HepG2 (cell line): ENCODE data around the gene ZBTB8B. TPM values are rescaled to one million over a fixed set of nuclear protein-coding genes. Genes with fewer than 3 reads are reported as not detected.

ENCODE experiments used
- KMT2B ChIP-seq: IDR thresholded peaks from 2 replicates; pipeline ENCODE4 v1.6.1; 2016; ENCODE audit warnings: missing genetic modification reagents, missing compliant biosample characterization
- MAFF ChIP-seq: IDR thresholded peaks from 2 replicates; pipeline ENCODE4 v1.6.1; 2011; ENCODE audit warnings: low read depth, low read length, improper control_type of control experiment
- PHF8 ChIP-seq: sonication (generic); formaldehyde crosslinking; IDR thresholded peaks from 2 replicates; pipeline ENCODE4 v1.5.0; 2020; ENCODE audit warnings: missing genetic modification reagents
- SAFB2 ChIP-seq: sonication (generic); formaldehyde crosslinking; IDR thresholded peaks from 2 replicates; pipeline ENCODE4 v1.5.1; 2020; ENCODE audit warnings: missing genetic modification reagents, low read depth, mild to moderate bottlenecking, borderline replicate concordance
- SMC3 ChIP-seq: IDR thresholded peaks from 2 replicates; pipeline ENCODE4 v1.6.1; 2011; ENCODE audit warnings: low read length, improper control_type of control experiment
- XRCC5 ChIP-seq: fragments of 200-400 bp; formaldehyde crosslinking; optimal IDR thresholded peaks from 2 replicates; pipeline ENCODE3; 2017; ENCODE audit warnings: mild to moderate bottlenecking, low read length
- ZFY ChIP-seq: sonication (generic); formaldehyde crosslinking; IDR thresholded peaks from 2 replicates; pipeline ENCODE4 v1.4.0; 2020; ENCODE audit warnings: missing genetic modification reagents
- ZMAT3 ChIP-seq: sonication (generic); formaldehyde crosslinking; conservative IDR thresholded peaks from 2 replicates; pipeline ENCODE4 v1.7.0; 2021; ENCODE audit warnings: missing genetic modification reagents
- ZNF891 ChIP-seq: sonication (generic); formaldehyde crosslinking; IDR thresholded peaks from 2 replicates; pipeline ENCODE4 v1.5.0; 2020; ENCODE audit warnings: mild to moderate bottlenecking, missing genetic modification reagents
- polyA plus RNA-seq, 8 experiments: library from polyadenylated mRNA; depleted of rRNA in 3 of 8; stranded (reverse) in 7 of 8; unstranded in 1 of 8; fragments of >200 nt; fragmentation: Illumina TruSeq in 4 of 8; extraction: Trizol in 4 of 8; gene quantifications; 2 replicates each; pipeline versions ENCODE4 v1.2.1 to v1.2.3, GENCODE V29; 2011 to 2016; ENCODE audit warnings: low read depth in 4 of 8, missing spikeins in 1 of 8, mixed read lengths in 1 of 8; ENCODE audit not compliant: insufficient read depth in 1 of 8
- total RNA-seq, 5 experiments: library from RNA; depleted of rRNA; stranded (reverse); fragments of >200 nt; fragmentation: Illumina TruSeq; extraction: Trizol; gene quantifications; 2 replicates each; pipeline ENCODE4 v1.2.3, GENCODE V29; 2016; ENCODE audit warnings: low read depth in 1 of 5
- TF ChIP-seq, protein P1 (sequence below): sonication (generic); formaldehyde crosslinking; IDR thresholded peaks from 2 replicates; pipeline ENCODE4 v1.4.0; 2020; ENCODE audit warnings: missing genetic modification reagents, mild to moderate bottlenecking, borderline replicate concordance
- TF ChIP-seq, protein P2 (sequence below): sonication (generic); formaldehyde crosslinking; IDR thresholded peaks from 2 replicates; pipeline ENCODE4 v1.5.0; 2020; ENCODE audit warnings: mild to moderate bottlenecking, missing genetic modification reagents, borderline replicate concordance
- TF ChIP-seq, protein P3 (sequence below): sonication (generic); formaldehyde crosslinking; IDR thresholded peaks from 2 replicates; pipeline ENCODE4 v1.5.0; 2020; ENCODE audit warnings: missing genetic modification reagents, mild to moderate bottlenecking, borderline replicate concordance
- TF ChIP-seq, protein P4 (sequence below): IDR thresholded peaks from 2 replicates; pipeline ENCODE4 v1.6.1; 2016; ENCODE audit warnings: low read depth, control low read depth
- TF ChIP-seq, protein P5 (sequence below): sonication (generic); formaldehyde crosslinking; IDR thresholded peaks from 2 replicates; pipeline ENCODE4 v1.4.0; 2020; ENCODE audit warnings: missing genetic modification reagents

Gene ZBTB8B
- total and polyA plus RNA-seq, 2 of the 13 experiments (the other 11 are each of a cell fraction or from before 2014, with no cell fraction given): under 0.01 to 0.02 TPM

DNA sequence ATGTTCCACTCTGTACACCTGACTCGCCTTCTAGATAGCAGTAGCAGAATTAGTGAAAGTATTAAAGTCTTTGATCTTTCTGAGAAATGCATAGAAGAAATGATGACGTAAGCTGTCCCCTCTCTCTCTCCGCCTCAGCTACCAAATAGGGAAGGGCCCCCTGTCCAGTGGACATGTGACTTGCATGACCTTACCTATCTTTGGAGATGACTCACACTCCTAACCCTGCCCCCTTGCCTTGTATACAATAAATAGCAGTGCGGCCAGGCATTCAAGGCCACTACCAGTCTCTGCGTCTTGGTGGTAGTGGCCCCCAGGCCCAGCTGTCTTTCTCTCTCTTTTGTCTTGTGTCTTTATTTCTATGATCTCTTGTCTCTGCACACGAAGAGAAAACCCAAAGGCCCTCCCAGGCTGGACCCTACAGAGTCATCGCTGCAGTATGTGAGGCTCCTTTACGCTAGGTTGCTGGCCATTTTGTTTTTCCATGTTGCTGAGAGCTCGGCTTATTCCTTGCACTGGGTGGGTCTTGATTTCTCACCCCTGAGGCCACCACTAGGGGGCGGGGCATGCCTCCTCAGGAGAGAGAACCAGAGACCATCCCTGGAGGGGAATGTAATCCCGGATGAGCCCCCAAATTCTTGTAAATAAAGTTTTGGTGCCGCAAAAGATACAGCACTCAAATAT is 16.0 kb upstream of the ZBTB8B start (continued):
- TF ChIP-seq, protein P1, sequence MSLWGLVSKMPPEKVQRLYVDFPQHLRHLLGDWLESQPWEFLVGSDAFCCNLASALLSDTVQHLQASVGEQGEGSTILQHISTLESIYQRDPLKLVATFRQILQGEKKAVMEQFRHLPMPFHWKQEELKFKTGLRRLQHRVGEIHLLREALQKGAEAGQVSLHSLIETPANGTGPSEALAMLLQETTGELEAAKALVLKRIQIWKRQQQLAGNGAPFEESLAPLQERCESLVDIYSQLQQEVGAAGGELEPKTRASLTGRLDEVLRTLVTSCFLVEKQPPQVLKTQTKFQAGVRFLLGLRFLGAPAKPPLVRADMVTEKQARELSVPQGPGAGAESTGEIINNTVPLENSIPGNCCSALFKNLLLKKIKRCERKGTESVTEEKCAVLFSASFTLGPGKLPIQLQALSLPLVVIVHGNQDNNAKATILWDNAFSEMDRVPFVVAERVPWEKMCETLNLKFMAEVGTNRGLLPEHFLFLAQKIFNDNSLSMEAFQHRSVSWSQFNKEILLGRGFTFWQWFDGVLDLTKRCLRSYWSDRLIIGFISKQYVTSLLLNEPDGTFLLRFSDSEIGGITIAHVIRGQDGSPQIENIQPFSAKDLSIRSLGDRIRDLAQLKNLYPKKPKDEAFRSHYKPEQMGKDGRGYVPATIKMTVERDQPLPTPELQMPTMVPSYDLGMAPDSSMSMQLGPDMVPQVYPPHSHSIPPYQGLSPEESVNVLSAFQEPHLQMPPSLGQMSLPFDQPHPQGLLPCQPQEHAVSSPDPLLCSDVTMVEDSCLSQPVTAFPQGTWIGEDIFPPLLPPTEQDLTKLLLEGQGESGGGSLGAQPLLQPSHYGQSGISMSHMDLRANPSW (CRISPR knock-in tag): no peak
- no peak for TF ChIP-seq ZNF891
- peak; percentile 44 for TF ChIP-seq XRCC5
- no peak for TF ChIP-seq KMT2B (CRISPR knock-in tag)
- no peak for TF ChIP-seq ZMAT3 (CRISPR knock-in tag)
- TF ChIP-seq SAFB2 (CRISPR knock-in tag): no peak
- TF ChIP-seq ZFY: peak; percentile 38; the same call in 1 of the 2 replicates
- peak; percentile 3; the same call in 1 of the 2 replicates for TF ChIP-seq SMC3
- TF ChIP-seq, protein P2, sequence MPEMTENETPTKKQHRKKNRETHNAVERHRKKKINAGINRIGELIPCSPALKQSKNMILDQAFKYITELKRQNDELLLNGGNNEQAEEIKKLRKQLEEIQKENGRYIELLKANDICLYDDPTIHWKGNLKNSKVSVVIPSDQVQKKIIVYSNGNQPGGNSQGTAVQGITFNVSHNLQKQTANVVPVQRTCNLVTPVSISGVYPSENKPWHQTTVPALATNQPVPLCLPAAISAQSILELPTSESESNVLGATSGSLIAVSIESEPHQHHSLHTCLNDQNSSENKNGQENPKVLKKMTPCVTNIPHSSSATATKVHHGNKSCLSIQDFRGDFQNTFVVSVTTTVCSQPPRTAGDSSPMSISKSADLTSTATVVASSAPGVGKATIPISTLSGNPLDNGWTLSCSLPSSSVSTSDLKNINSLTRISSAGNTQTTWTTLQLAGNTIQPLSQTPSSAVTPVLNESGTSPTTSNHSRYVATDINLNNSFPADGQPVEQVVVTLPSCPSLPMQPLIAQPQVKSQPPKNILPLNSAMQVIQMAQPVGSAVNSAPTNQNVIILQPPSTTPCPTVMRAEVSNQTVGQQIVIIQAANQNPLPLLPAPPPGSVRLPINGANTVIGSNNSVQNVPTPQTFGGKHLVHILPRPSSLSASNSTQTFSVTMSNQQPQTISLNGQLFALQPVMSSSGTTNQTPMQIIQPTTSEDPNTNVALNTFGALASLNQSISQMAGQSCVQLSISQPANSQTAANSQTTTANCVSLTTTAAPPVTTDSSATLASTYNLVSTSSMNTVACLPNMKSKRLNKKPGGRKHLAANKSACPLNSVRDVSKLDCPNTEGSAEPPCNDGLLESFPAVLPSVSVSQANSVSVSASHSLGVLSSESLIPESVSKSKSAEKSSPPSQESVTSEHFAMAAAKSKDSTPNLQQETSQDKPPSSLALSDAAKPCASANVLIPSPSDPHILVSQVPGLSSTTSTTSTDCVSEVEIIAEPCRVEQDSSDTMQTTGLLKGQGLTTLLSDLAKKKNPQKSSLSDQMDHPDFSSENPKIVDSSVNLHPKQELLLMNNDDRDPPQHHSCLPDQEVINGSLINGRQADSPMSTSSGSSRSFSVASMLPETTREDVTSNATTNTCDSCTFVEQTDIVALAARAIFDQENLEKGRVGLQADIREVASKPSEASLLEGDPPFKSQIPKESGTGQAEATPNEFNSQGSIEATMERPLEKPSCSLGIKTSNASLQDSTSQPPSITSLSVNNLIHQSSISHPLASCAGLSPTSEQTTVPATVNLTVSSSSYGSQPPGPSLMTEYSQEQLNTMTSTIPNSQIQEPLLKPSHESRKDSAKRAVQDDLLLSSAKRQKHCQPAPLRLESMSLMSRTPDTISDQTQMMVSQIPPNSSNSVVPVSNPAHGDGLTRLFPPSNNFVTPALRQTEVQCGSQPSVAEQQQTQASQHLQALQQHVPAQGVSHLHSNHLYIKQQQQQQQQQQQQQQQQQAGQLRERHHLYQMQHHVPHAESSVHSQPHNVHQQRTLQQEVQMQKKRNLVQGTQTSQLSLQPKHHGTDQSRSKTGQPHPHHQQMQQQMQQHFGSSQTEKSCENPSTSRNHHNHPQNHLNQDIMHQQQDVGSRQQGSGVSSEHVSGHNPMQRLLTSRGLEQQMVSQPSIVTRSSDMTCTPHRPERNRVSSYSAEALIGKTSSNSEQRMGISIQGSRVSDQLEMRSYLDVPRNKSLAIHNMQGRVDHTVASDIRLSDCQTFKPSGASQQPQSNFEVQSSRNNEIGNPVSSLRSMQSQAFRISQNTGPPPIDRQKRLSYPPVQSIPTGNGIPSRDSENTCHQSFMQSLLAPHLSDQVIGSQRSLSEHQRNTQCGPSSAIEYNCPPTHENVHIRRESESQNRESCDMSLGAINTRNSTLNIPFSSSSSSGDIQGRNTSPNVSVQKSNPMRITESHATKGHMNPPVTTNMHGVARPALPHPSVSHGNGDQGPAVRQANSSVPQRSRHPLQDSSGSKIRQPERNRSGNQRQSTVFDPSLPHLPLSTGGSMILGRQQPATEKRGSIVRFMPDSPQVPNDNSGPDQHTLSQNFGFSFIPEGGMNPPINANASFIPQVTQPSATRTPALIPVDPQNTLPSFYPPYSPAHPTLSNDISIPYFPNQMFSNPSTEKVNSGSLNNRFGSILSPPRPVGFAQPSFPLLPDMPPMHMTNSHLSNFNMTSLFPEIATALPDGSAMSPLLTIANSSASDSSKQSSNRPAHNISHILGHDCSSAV (CRISPR knock-in tag): no peak
- TF ChIP-seq, protein P3, sequence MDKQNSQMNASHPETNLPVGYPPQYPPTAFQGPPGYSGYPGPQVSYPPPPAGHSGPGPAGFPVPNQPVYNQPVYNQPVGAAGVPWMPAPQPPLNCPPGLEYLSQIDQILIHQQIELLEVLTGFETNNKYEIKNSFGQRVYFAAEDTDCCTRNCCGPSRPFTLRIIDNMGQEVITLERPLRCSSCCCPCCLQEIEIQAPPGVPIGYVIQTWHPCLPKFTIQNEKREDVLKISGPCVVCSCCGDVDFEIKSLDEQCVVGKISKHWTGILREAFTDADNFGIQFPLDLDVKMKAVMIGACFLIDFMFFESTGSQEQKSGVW (CRISPR knock-in tag): no peak
- no peak for TF ChIP-seq PHF8 (CRISPR knock-in tag)
- TF ChIP-seq, protein P4, sequence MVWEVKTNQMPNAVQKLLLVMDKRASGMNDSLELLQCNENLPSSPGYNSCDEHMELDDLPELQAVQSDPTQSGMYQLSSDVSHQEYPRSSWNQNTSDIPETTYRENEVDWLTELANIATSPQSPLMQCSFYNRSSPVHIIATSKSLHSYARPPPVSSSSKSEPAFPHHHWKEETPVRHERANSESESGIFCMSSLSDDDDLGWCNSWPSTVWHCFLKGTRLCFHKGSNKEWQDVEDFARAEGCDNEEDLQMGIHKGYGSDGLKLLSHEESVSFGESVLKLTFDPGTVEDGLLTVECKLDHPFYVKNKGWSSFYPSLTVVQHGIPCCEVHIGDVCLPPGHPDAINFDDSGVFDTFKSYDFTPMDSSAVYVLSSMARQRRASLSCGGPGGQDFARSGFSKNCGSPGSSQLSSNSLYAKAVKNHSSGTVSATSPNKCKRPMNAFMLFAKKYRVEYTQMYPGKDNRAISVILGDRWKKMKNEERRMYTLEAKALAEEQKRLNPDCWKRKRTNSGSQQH (CRISPR knock-in tag): no peak
- TF ChIP-seq, protein P5, sequence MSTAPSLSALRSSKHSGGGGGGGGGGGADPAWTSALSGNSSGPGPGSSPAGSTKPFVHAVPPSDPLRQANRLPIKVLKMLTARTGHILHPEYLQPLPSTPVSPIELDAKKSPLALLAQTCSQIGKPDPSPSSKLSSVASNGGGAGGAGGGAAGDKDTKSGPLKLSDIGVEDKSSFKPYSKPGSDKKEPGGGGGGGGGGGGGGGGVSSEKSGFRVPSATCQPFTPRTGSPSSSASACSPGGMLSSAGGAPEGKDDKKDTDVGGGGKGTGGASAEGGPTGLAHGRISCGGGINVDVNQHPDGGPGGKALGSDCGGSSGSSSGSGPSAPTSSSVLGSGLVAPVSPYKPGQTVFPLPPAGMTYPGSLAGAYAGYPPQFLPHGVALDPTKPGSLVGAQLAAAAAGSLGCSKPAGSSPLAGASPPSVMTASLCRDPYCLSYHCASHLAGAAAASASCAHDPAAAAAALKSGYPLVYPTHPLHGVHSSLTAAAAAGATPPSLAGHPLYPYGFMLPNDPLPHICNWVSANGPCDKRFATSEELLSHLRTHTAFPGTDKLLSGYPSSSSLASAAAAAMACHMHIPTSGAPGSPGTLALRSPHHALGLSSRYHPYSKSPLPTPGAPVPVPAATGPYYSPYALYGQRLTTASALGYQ (CRISPR knock-in tag): no peak
- TF ChIP-seq MAFF: peak; percentile 48
